ENCODE measurements around the gene UBE4A. TPM values are rescaled to one million over a fixed set of nuclear protein-coding genes. Genes with fewer than 3 reads are reported as not detected.

UBE4A gene
- total RNA-seq, 1 experiment from 2014 or later = 57.9 TPM

DNA sequence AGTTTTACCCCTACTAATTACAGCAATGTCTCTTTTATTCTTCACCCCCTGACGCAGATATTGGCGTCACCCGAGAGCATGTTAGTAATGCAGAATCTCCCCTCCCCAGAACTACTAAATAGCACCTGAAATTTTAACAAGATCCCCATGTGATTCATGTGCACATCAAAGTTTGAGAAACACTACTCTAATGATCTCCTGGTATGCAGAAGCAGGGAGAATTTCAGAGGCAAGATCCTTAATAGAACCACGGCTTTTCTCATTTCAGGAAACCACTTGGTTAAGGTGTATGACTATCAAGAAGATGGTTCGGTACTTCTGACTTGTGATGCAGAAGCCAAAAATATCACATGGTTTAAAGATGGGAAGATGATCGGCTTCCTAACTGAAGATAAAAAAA lies 9.9 kb upstream of the UBE4A start:
- Histone ChIP-seq H3K9me3 (ENCODE audit: control insufficient read depth, insufficient read depth, low read depth, low read length) (no peaks in the 10 kb centered on the region), H3K4me3 (ENCODE audit: low read depth in 2 of 2, low read length in 2 of 2) (no peak overlapping the region), H3K36me3 (ENCODE audit: control insufficient read depth, insufficient read depth, low read length) (no peaks in the 10 kb centered on the region), H3K27ac (ENCODE audit: low read length) (no peak overlapping the region), H3K4me1 (ENCODE audit: control insufficient read depth, insufficient read depth, low read length) (no peaks in the 10 kb centered on the region), H3K27me3 (ENCODE audit: control insufficient read depth, insufficient read depth, low read length) (peaks cover 29% of the 10 kb centered on the region)
- DNase-seq (ENCODE audit: low read depth, low spot score) (no peak), ATAC-seq (no peak)
- CTCF ChIA-PET = no interaction called here
- TF ChIP-seq, protein P1, sequence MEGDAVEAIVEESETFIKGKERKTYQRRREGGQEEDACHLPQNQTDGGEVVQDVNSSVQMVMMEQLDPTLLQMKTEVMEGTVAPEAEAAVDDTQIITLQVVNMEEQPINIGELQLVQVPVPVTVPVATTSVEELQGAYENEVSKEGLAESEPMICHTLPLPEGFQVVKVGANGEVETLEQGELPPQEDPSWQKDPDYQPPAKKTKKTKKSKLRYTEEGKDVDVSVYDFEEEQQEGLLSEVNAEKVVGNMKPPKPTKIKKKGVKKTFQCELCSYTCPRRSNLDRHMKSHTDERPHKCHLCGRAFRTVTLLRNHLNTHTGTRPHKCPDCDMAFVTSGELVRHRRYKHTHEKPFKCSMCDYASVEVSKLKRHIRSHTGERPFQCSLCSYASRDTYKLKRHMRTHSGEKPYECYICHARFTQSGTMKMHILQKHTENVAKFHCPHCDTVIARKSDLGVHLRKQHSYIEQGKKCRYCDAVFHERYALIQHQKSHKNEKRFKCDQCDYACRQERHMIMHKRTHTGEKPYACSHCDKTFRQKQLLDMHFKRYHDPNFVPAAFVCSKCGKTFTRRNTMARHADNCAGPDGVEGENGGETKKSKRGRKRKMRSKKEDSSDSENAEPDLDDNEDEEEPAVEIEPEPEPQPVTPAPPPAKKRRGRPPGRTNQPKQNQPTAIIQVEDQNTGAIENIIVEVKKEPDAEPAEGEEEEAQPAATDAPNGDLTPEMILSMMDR (IDR thresholded peaks at IDR 0.05) = no peak
- TF ChIP-seq SIN3A (IDR thresholded peaks at IDR 0.05; ENCODE audit: borderline replicate concordance, insufficient read depth, low read depth, low read length) (no peak), POLR2AphosphoS5 (IDR thresholded peaks at IDR 0.05; ENCODE audit: low read depth, low read length) (no peak)
- POLR2A ChIA-PET = no interaction called here
- no TSS peak for BruUV-seq (replicated peaks)
- intact Hi-C loops (cut with micrococcal nuclease; ENCODE audit: unreplicated experiment) = no loop called here
- in situ Hi-C loops (cut with HindIII; ENCODE audit: low pct_unique_long_range_greater_than_20kb, low sequenced_read_pairs) = no loop called here

DNA sequence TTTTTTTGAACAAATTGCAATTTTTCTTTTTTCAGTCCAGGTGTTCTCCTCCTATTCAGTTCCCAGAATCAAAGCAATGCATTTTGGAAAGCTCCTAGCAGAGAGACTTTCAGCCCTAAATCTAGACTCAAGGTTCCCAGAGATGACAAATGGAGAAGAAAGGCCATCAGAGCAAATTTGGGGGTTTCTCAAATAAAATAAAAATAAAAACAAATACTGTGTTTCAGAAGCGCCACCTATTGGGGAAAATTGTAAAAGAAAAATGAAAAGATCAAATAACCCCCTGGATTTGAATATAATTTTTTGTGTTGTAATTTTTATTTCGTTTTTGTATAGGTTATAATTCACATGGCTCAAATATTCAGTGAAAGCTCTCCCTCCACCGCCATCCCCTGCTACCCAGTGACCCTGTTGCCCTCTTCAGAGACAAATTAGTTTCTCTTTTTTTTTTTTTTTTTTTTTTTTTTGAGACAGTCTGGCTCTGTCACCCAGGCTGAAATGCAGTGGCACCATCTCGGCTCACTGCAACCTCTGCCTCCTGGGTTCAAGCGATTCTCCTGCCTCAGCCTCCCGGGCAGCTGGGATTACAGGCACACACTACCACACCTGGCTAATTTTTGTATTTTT lies 6.2 kb upstream of the UBE4A start:
- TF ChIP-seq, protein P2, sequence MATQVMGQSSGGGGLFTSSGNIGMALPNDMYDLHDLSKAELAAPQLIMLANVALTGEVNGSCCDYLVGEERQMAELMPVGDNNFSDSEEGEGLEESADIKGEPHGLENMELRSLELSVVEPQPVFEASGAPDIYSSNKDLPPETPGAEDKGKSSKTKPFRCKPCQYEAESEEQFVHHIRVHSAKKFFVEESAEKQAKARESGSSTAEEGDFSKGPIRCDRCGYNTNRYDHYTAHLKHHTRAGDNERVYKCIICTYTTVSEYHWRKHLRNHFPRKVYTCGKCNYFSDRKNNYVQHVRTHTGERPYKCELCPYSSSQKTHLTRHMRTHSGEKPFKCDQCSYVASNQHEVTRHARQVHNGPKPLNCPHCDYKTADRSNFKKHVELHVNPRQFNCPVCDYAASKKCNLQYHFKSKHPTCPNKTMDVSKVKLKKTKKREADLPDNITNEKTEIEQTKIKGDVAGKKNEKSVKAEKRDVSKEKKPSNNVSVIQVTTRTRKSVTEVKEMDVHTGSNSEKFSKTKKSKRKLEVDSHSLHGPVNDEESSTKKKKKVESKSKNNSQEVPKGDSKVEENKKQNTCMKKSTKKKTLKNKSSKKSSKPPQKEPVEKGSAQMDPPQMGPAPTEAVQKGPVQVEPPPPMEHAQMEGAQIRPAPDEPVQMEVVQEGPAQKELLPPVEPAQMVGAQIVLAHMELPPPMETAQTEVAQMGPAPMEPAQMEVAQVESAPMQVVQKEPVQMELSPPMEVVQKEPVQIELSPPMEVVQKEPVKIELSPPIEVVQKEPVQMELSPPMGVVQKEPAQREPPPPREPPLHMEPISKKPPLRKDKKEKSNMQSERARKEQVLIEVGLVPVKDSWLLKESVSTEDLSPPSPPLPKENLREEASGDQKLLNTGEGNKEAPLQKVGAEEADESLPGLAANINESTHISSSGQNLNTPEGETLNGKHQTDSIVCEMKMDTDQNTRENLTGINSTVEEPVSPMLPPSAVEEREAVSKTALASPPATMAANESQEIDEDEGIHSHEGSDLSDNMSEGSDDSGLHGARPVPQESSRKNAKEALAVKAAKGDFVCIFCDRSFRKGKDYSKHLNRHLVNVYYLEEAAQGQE (IDR thresholded peaks at IDR 0.05; ENCODE audit: insufficient read depth in 1 of 2, low read depth in 2 of 2, low read length in 1 of 2) = no peak
- TF ChIP-seq TCF7L2 (IDR thresholded peaks at IDR 0.05; ENCODE audit: low read depth, low read length) (no peak), SIN3A (IDR thresholded peaks at IDR 0.05; ENCODE audit: borderline replicate concordance, insufficient read depth, low read depth, low read length) (no peak), POLR2AphosphoS5 (IDR thresholded peaks at IDR 0.05; ENCODE audit: low read depth, low read length) (no peak)
- TF ChIP-seq, protein P1 (IDR thresholded peaks at IDR 0.05) = peak; percentile 77
- DNase-seq (ENCODE audit: low read depth, low spot score) = no peak
- Histone ChIP-seq H3K4me1 (ENCODE audit: control insufficient read depth, insufficient read depth, low read length) (no peaks in the 10 kb centered on the region), H3K36me3 (ENCODE audit: control insufficient read depth, insufficient read depth, low read length) (no peaks in the 10 kb centered on the region), H3K27me3 (ENCODE audit: control insufficient read depth, insufficient read depth, low read length) (peaks cover 22% of the 10 kb centered on the region), H3K9me3 (ENCODE audit: control insufficient read depth, insufficient read depth, low read depth, low read length) (no peaks in the 10 kb centered on the region), H3K4me3 (ENCODE audit: low read depth in 2 of 2, low read length in 2 of 2) (no peak overlapping the region), H3K27ac (ENCODE audit: low read length) (no peak overlapping the region)
- no peak for ATAC-seq
- CTCF ChIA-PET = no interaction called here
- no TSS peak for BruUV-seq (replicated peaks)
- in situ Hi-C loops (cut with HindIII; ENCODE audit: low pct_unique_long_range_greater_than_20kb, low sequenced_read_pairs) = no loop called here
- POLR2A ChIA-PET = no interaction called here
- intact Hi-C loops (cut with micrococcal nuclease; ENCODE audit: unreplicated experiment) = loop anchor here (2.0 kb wide), 1 partner anchor 154 kb away; no protein-coding TSS in a partner anchor

Data from Panc1 (cell line).